OCI-LY7 (cell line): ENCODE measurements around the gene RANBP3L. TPM values are rescaled to one million over a fixed set of nuclear protein-coding genes. Genes with fewer than 3 reads are reported as not detected.

Experiments
- BruUV-seq: library from RNA; stranded (reverse); fragments of 400-500 nt; replicated peaks from 2 replicates; lab custom pipeline; 2021; lab: Mats Ljungman, UMichigan
- CTCF ChIA-PET: fragments of 300-600 bp; sonication (Branson Sonifier 250); formaldehyde crosslinking; loops from one replicate; lab custom pipeline; 2022; ENCODE audit warnings: antibody characterized with exemption; ENCODE audit not compliant: unreplicated experiment; lab: Charles Lee
- POLR2A ChIA-PET: fragments of 300-600 bp; sonication (Branson Sonifier 250); formaldehyde crosslinking; loops from one replicate; lab custom pipeline; 2022; ENCODE audit warnings: antibody characterized with exemption; lab: Charles Lee
- DNase-seq: peaks from one replicate; pipeline ENCODE4 v3.0.0-alpha.2; 2015; ENCODE audit warnings: low spot score
- H2AFZ ChIP-seq: fragments of 200-600 bp; sonication (generic), shearing (Covaris generic); 2 replicates; pipeline ENCODE4 v1.6.1; 2014; ENCODE audit warnings: mild to moderate bottlenecking, antibody characterized with exemption, low read length, moderate library complexity
- H3K27ac ChIP-seq: fragments of 200-600 bp; sonication (generic); 2 replicates; pipeline ENCODE4 v1.5.1; 2014; ENCODE audit warnings: mixed run types, low read depth, mild to moderate bottlenecking, moderate library complexity, low read length, inconsistent platforms; ENCODE audit not compliant: poor library complexity, severe bottlenecking
- H3K36me3 ChIP-seq: fragments of 200-600 bp; sonication (generic); 2 replicates; pipeline ENCODE4 v1.6.1; 2014; ENCODE audit warnings: mild to moderate bottlenecking, antibody characterized with exemption, low read length, moderate library complexity, mixed read lengths; ENCODE audit not compliant: insufficient read depth
- H3K4me1 ChIP-seq: fragments of 200-600 bp; sonication (generic); 2 replicates; pipeline ENCODE4 v1.5.1; 2014; ENCODE audit warnings: mild to moderate bottlenecking, low read length; ENCODE audit not compliant: insufficient read depth, poor library complexity, severe bottlenecking
- H3K4me2 ChIP-seq: fragments of 200-600 bp; sonication (generic); 2 replicates; pipeline ENCODE4 v1.6.1; 2014; ENCODE audit warnings: mild to moderate bottlenecking, low read length
- H3K4me3 ChIP-seq: fragments of 200-600 bp; sonication (generic); 2 replicates; pipeline ENCODE4 v1.5.1; 2014; ENCODE audit warnings: mild to moderate bottlenecking, low read depth, low read length; ENCODE audit not compliant: poor library complexity, severe bottlenecking
- H3K79me2 ChIP-seq: fragments of 200-600 bp; sonication (generic); 2 replicates; pipeline ENCODE4 v1.6.1; 2016; ENCODE audit warnings: low read depth, mild to moderate bottlenecking, low read length, moderate library complexity, mixed read lengths; ENCODE audit not compliant: insufficient read depth
- H3K9me2 ChIP-seq: fragments of 200-600 bp; sonication (generic); 2 replicates; pipeline ENCODE4 v1.6.1; 2016; ENCODE audit warnings: mild to moderate bottlenecking, low read length, mixed read lengths; ENCODE audit not compliant: insufficient read depth
- H3K9me3 ChIP-seq: fragments of 200-600 bp; sonication (generic); 2 replicates; pipeline ENCODE4 v1.6.1; 2014; ENCODE audit warnings: mild to moderate bottlenecking, mixed run types, low read length, mixed read lengths
- H4K20me1 ChIP-seq: fragments of 200-600 bp; sonication (generic); 2 replicates; pipeline ENCODE4 v1.6.1; 2014; ENCODE audit warnings: mild to moderate bottlenecking, antibody characterized with exemption, low read length, moderate library complexity, mixed read lengths; ENCODE audit not compliant: insufficient read depth
- EZH2phosphoT487 ChIP-seq: fragments of 200-600 bp; sonication (generic); IDR thresholded peaks from 2 replicates; pipeline ENCODE4 v1.6.1; 2018; ENCODE audit warnings: low read depth, borderline replicate concordance, mild to moderate bottlenecking, mixed run types, antibody characterized with exemption, low read length, moderate library complexity, mixed read lengths
- intact Hi-C: fragments of 100-400 bp; cut with micrococcal nuclease; formaldehyde crosslinking; loops from one replicate; pipeline ENCODE4 v1.10.0; 2022; ENCODE audit not compliant: unreplicated experiment
- total RNA-seq, 2 experiments: library from RNA; depleted of rRNA in 1 of 2; stranded (reverse); fragments of >200 nt in 1 of 2; shearing (Covaris generic) in 1 of 2; gene quantifications; 2 replicates each; pipeline ENCODE4 v1.2.3, GENCODE V29; 2014 to 2022
- TF ChIP-seq, protein P1 (sequence below): fragments of 200-600 bp; sonication (generic); conservative IDR thresholded peaks from 2 replicates; pipeline ENCODE4 v1.5.1; 2014; ENCODE audit warnings: mild to moderate bottlenecking, antibody characterized with exemption, low read length, moderate library complexity, mixed read lengths

RANBP3L gene
- total RNA-seq, 2 experiments from 2014 or later = not detected

DNA sequence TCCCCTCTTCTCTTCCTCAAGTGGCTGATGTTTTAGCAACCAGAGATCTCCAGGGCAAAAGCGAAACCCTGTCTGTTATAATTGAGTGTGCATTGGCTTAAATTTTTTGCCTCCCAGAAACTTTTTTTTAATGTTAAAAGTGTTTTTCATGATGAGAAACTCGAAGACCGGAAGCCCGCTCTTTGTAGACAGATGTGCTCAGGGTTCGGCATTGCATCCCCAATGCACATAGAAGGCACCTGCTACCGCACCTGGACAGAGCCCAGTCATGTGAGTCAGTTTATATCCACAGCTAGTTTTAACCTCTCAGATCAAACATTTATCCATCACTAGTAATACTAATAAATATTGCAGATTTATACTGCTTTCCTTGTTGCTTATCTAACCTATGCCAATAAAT, 40.5 kb downstream of the RANBP3L start:
- TF ChIP-seq, protein P1, sequence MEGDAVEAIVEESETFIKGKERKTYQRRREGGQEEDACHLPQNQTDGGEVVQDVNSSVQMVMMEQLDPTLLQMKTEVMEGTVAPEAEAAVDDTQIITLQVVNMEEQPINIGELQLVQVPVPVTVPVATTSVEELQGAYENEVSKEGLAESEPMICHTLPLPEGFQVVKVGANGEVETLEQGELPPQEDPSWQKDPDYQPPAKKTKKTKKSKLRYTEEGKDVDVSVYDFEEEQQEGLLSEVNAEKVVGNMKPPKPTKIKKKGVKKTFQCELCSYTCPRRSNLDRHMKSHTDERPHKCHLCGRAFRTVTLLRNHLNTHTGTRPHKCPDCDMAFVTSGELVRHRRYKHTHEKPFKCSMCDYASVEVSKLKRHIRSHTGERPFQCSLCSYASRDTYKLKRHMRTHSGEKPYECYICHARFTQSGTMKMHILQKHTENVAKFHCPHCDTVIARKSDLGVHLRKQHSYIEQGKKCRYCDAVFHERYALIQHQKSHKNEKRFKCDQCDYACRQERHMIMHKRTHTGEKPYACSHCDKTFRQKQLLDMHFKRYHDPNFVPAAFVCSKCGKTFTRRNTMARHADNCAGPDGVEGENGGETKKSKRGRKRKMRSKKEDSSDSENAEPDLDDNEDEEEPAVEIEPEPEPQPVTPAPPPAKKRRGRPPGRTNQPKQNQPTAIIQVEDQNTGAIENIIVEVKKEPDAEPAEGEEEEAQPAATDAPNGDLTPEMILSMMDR = no peak
- TF ChIP-seq EZH2phosphoT487 = no peak
- CTCF ChIA-PET = no interaction called here

DNA sequence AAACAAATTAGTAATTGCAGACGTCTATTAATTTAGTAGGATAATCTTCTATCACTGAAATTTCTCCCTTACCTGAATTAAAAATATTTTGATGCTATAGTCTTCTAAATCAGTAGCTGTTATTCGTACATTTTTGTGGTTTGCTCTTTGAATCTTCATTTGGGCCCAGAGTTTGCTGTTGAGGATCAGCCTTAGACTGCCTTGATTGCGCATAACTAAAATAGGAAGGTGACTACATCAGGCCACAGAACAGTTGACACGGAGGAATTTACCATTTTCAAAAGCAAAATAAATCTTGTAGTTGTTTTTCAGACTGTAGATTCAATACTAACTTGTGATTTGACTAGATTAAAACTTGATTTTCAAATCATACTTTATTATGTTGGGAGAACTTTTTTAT, 48.1 kb downstream of the RANBP3L start:
- Histone ChIP-seq H2AFZ (no peak overlapping the region), H3K9me3 (no peaks in the 10 kb centered on the region), H3K4me2 (no peak overlapping the region), H3K27ac (no peak overlapping the region), H3K4me3 (no peak overlapping the region), H3K36me3 (no peaks in the 10 kb centered on the region), H4K20me1 (no peaks in the 10 kb centered on the region), H3K79me2 (no peaks in the 10 kb centered on the region), H3K9me2 (no peaks in the 10 kb centered on the region), H3K4me1 (peaks cover 25% of the 10 kb centered on the region)
- intact Hi-C loops = no loop called here
- ChIA-PET POLR2A (interaction anchor here (4.2 kb wide), 1 partner anchor 11 kb away, joined by 21 read pairs; the partner anchor contains the start of gene NADK2), CTCF (no interaction called here)
- DNase-seq = no peak
- BruUV-seq = no TSS peak
- TF ChIP-seq EZH2phosphoT487 = no peak
- TF ChIP-seq, protein P1 = no peak

More for the DNA sequence above, 40.5 kb downstream of the RANBP3L start:
- DNase-seq = peak; percentile 88
- Histone ChIP-seq H3K9me3 (no peaks in the 10 kb centered on the region), H3K4me1 (peaks cover 50% of the 10 kb centered on the region), H3K4me3 (peak overlapping the region; percentile 36), H3K27ac (peak overlapping the region; percentile 76), H3K79me2 (no peaks in the 10 kb centered on the region), H3K4me2 (peak overlapping the region; percentile 62), H4K20me1 (no peaks in the 10 kb centered on the region), H3K36me3 (no peaks in the 10 kb centered on the region), H3K9me2 (no peaks in the 10 kb centered on the region), H2AFZ (peak overlapping the region; percentile 37; the same call in 1 of the 2 replicates)
- intact Hi-C loops = no loop called here
- POLR2A ChIA-PET = interaction anchor here (1.5 to 2.2 kb wide), 2 partner anchors 10 to 16 kb away, joined by 4 to 8 read pairs; no protein-coding TSS in a partner anchor
- BruUV-seq = no TSS peak

DNA sequence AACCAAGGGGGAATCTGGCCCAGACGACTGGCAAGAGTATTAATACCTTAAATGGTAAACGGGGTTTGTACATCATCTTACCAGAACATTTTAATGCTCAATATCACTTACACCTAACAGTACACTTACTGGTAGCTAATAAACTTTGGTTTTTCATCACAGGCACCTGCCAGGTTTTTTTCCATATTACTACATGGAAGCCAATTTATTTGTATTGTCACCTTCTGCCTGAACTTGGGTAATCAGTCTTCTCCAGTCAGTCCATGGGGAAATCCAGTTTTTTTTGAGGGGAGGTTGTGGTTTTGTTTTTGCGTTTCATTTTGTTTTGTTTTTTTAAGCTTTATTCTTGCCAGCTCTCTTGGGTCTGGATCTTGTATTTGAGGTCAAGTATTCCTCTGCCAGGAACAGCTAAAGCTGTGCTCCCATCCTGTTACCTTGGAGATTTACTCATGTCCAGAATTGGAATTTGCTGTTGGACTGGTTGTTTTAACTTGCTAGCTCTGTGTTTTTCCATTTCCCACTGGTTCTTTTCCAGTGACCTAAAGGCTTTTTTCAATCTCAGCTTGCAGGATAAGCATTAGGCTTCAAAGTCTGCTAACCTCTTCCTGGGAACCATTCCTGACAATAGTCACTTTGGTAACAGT, 48.9 kb downstream of the RANBP3L start:
- Histone ChIP-seq H3K36me3 (no peaks in the 10 kb centered on the region), H3K79me2 (no peaks in the 10 kb centered on the region), H3K9me3 (no peaks in the 10 kb centered on the region), H2AFZ (no peak overlapping the region), H3K4me3 (no peak overlapping the region), H4K20me1 (no peaks in the 10 kb centered on the region), H3K27ac (no peak overlapping the region), H3K4me1 (peaks cover 17% of the 10 kb centered on the region), H3K4me2 (no peak overlapping the region), H3K9me2 (no peaks in the 10 kb centered on the region)
- no peak for DNase-seq
- TF ChIP-seq EZH2phosphoT487 = no peak
- TF ChIP-seq, protein P1 = no peak
- ChIA-PET CTCF (interaction anchor here (1.2 kb wide), 1 partner anchor 11 kb away, joined by 3 read pairs; the partner anchor contains the start of gene NADK2), POLR2A (interaction anchor here (0.9 to 4.2 kb wide), 3 partner anchors 10 to 65 kb away, joined by 3 to 21 read pairs (median 3); partner anchors contain the start of gene NADK2)
- BruUV-seq = no TSS peak
- intact Hi-C loops = no loop called here
